ENCODE data around the gene VIPAS39. TPM values are rescaled to one million over a fixed set of nuclear protein-coding genes. Genes with fewer than 3 reads are reported as not detected.
"Not testable (repeated sequence)": the region's sequence is repeated elsewhere in the genome, so short reads cannot be mapped to it uniquely, and the experiment has no call there.

VIPAS39 gene
- total RNA-seq, 2 donors from 2014 or later = 11.9 to 15.7 TPM

- DNase-seq (ENCODE audit: low spot score); intact Hi-C loops (cut with DNase I): not testable (repeated sequence)
Observed at GRCh38 chr14:77416098-77416497, 41.3 kb downstream of the VIPAS39 start.

GRCh38 chr14:77415403-77416030 is 41.9 kb downstream of the VIPAS39 start:
- DNase-seq (ENCODE audit: low spot score); intact Hi-C loops (cut with DNase I): not testable (repeated sequence)

GRCh38 chr14:77409131-77409533 is 48.3 kb downstream of the VIPAS39 start:
- intact Hi-C loops (cut with DNase I) = no loop called here
- DNase-seq (ENCODE audit: low spot score) = no peak

- intact Hi-C loops (cut with DNase I) = no loop called here
- DNase-seq (ENCODE audit: low spot score) = no peak
Observed at GRCh38 chr14:77407158-77407557, 50.2 kb downstream of the VIPAS39 start.

GRCh38 chr14:77406718-77407117 is 50.7 kb downstream of the VIPAS39 start:
- intact Hi-C loops (cut with DNase I) = no loop called here
- DNase-seq (ENCODE audit: low spot score) = no peak

- no peak for DNase-seq (ENCODE audit: low spot score)
- intact Hi-C loops (cut with DNase I) = no loop called here
Observed at GRCh38 chr14:77406086-77406485, 51.3 kb downstream of the VIPAS39 start.

- no peak for DNase-seq (ENCODE audit: low spot score)
- intact Hi-C loops (cut with DNase I) = no loop called here
Observed at GRCh38 chr14:77403768-77404167, 53.6 kb downstream of the VIPAS39 start.

- intact Hi-C loops (cut with DNase I) = no loop called here
- DNase-seq (ENCODE audit: low spot score) = no peak
Observed at GRCh38 chr14:77400216-77400615, 57.2 kb downstream of the VIPAS39 start.

- intact Hi-C loops (cut with DNase I) = no loop called here
- no peak for DNase-seq (ENCODE audit: low spot score)
Observed at GRCh38 chr14:77390188-77390587, 67.2 kb downstream of the VIPAS39 start.

- no peak for DNase-seq (ENCODE audit: low spot score)
- intact Hi-C loops (cut with DNase I) = no loop called here
Observed at GRCh38 chr14:77378701-77379100, 78.7 kb downstream of the VIPAS39 start.

GRCh38 chr14:77377502-77377844 is 79.9 kb downstream of the VIPAS39 start:
- intact Hi-C loops (cut with DNase I) = no loop called here
- no peak for DNase-seq (ENCODE audit: low spot score)

- intact Hi-C loops (cut with DNase I) = no loop called here
- DNase-seq (ENCODE audit: low spot score) = peak; percentile 96
Observed at GRCh38 chr14:77376771-77377501, 80.5 kb downstream of the VIPAS39 start, which contains the start of the genes SAMD15 and TMED8. Gene SAMD15, plus strand, starts transcription at chr14:77377379. Its CDS starts 40 bp downstream, at chr14:77377419. Gene TMED8, minus strand, starts transcription at chr14:77377094. Its CDS starts 41 bp downstream, at chr14:77377053.

Other genes with a start within 250 kb of the VIPAS39 start
- not detected for gene NGB, start 186.4 kb downstream of the VIPAS39 start, total RNA-seq
- gene POMT2, start 136.7 kb downstream of the VIPAS39 start, total RNA-seq = 10 to 100 TPM; 20.5 TPM
- 1 to 10 TPM; 4.7 to 9.3 TPM for gene GSTZ1, start 136.6 kb downstream of the VIPAS39 start, total RNA-seq
- gene TMED8, start 80.5 kb downstream of the VIPAS39 start, total RNA-seq = 10 to 100 TPM; 11.2 to 13.3 TPM
- under 1 TPM; 0.60 to 0.62 TPM for gene SAMD15, start 80.2 kb downstream of the VIPAS39 start, total RNA-seq
- gene NOXRED1, start 34.1 kb downstream of the VIPAS39 start, total RNA-seq = under 1 TPM; 0.23 to 0.52 TPM
- gene AHSA1, start 492 bp upstream of the VIPAS39 start, total RNA-seq = 10 to 100 TPM; 78.3 to 85.3 TPM
- gene ISM2, start 41.2 kb upstream of the VIPAS39 start, total RNA-seq = under 1 TPM in 1 of 2 donors, not detected in 1; 0.60 TPM
- gene SPTLC2, start 159.0 kb upstream of the VIPAS39 start, total RNA-seq = 10 to 100 TPM; 27.3 to 29.9 TPM

Measured in posterior vena cava (tissue), 2 donors.